GM23248 (cell line): ENCODE measurements around the gene GNPDA1. TPM values are rescaled to one million over a fixed set of nuclear protein-coding genes. Genes with fewer than 3 reads are reported as not detected.
"Not testable (repeated sequence)": the region's sequence is repeated elsewhere in the genome, so short reads cannot be mapped to it uniquely, and the experiment has no call there.

ENCODE experiments used
- DNase-seq: peaks from one replicate; pipeline ENCODE4 v3.0.0-alpha.2; 2015
- H2AFZ ChIP-seq: fragments of 200-600 bp; sonication (generic); 2 replicates; pipeline ENCODE4 v1.6.1; 2016; ENCODE audit warnings: antibody characterized with exemption
- H3F3A ChIP-seq: fragments of 200-600 bp; sonication (generic); 2 replicates; pipeline ENCODE4 v1.6.1; 2016; ENCODE audit warnings: mild to moderate bottlenecking, antibody characterized with exemption, mixed run types; ENCODE audit not compliant: insufficient read depth
- H3K27ac ChIP-seq: fragments of 200-600 bp; sonication (generic); 2 replicates; pipeline ENCODE4 v1.5.1; 2016; ENCODE audit warnings: mild to moderate bottlenecking
- H3K27me3 ChIP-seq: fragments of 200-600 bp; sonication (generic); replicated peaks from 2 replicates; pipeline ENCODE4 v1.6.1; 2016; ENCODE audit warnings: mild to moderate bottlenecking; ENCODE audit not compliant: insufficient read depth
- H3K36me3 ChIP-seq: fragments of 200-600 bp; sonication (generic); 2 replicates; pipeline ENCODE4 v1.6.1; 2016; ENCODE audit warnings: low read depth, mild to moderate bottlenecking
- H3K4me1 ChIP-seq: fragments of 200-600 bp; sonication (generic); 2 replicates; pipeline ENCODE4 v1.6.1; 2016; ENCODE audit warnings: mild to moderate bottlenecking; ENCODE audit not compliant: insufficient read depth
- H3K4me2 ChIP-seq: fragments of 200-600 bp; sonication (generic); one replicate; pipeline ENCODE4 v1.6.1; 2016; ENCODE audit warnings: mild to moderate bottlenecking; ENCODE audit not compliant: unreplicated experiment
- H3K4me3 ChIP-seq: fragments of 200-600 bp; sonication (generic); 2 replicates; pipeline ENCODE4 v1.5.1; 2016; ENCODE audit warnings: mild to moderate bottlenecking
- H3K79me2 ChIP-seq: fragments of 200-600 bp; sonication (generic); 2 replicates; pipeline ENCODE4 v1.6.1; 2016; ENCODE audit warnings: mild to moderate bottlenecking; ENCODE audit not compliant: insufficient read depth
- H3K9ac ChIP-seq: fragments of 200-600 bp; sonication (generic); 2 replicates; pipeline ENCODE4 v1.6.1; 2016; ENCODE audit warnings: mild to moderate bottlenecking
- H3K9me2 ChIP-seq: fragments of 200-600 bp; sonication (generic); 2 replicates; pipeline ENCODE4 v1.6.1; 2016; ENCODE audit warnings: mixed run types, mild to moderate bottlenecking, moderate library complexity; ENCODE audit not compliant: insufficient read depth
- H3K9me3 ChIP-seq: fragments of 200-600 bp; sonication (generic); one replicate; pipeline ENCODE4 v1.6.1; 2017; ENCODE audit warnings: low read depth
- H4K20me1 ChIP-seq: fragments of 200-600 bp; sonication (generic); 2 replicates; pipeline ENCODE4 v1.6.0; 2016; ENCODE audit not compliant: insufficient read depth
- EZH2 ChIP-seq: fragments of 200-600 bp; sonication (generic); IDR thresholded peaks from 2 replicates; pipeline ENCODE4 v1.6.1; 2018; ENCODE audit warnings: antibody characterized with exemption, mild to moderate bottlenecking; ENCODE audit not compliant: insufficient read depth, poor library complexity, severe bottlenecking
- EZH2phosphoT487 ChIP-seq: fragments of 200-600 bp; sonication (generic); IDR thresholded peaks from 2 replicates; pipeline ENCODE4 v1.6.1; 2018; ENCODE audit warnings: antibody characterized with exemption, moderate library complexity, mild to moderate bottlenecking, low read depth; ENCODE audit not compliant: insufficient read depth
- WGBS, 2 experiments: methylation state at CpG; one replicate each; pipeline ENCODE4 v1.1.6; 2015 to 2017; ENCODE audit warnings: low lambda C conversion rate in 2 of 2, low coverage in 1 of 2; ENCODE audit errors: missing lambda C conversion rate in 2 of 2; 5-methylcytosine and 5-hydroxymethylcytosine counted together
- in situ Hi-C: fragments of 300-500 bp; cut with MboI; formaldehyde crosslinking; loops from 2 replicates; pipeline ENCODE4 v1.15.0; 2020
- polyA plus RNA-seq: library from polyadenylated mRNA; unstranded; fragments of >200 nt; fragmentation: Nextera tagmentation; extraction: Ambion mirVana; gene quantifications from 2 replicates; pipeline ENCODE4 v1.2.1, GENCODE V29; 2016
- total RNA-seq: library from RNA; depleted of rRNA; stranded (reverse); fragments of >200 nt; shearing (Covaris generic); gene quantifications from 2 replicates; pipeline ENCODE4 v1.2.3, GENCODE V29; 2014

GNPDA1 gene
- total and polyA plus RNA-seq, 2 experiments from 2014 or later: 27.6 to 28.7 TPM

DNA sequence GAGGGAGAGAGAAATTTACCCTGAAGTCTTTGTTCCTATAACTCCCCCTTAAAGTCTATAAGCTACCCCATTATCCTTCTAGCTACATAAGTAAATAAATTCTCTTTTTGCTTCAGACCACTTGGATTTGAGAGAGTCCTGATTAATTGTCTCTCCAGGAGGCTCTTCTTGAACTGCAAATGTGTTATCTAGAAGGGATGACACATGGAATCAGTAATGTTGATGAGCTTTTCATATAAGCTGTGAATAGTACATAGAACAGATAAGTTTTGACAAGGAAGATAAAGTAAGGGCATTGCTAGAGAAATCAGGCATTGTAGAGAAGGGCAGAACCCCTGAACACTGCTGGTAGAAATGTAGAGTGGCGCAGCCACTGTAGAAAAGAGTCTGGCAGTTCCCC, 42.5 kb upstream of the GNPDA1 start:
- H3K27ac ChIP-seq: no peak overlapping the region
- WGBS, 2 experiments: 91 to 93% methylated on average over 1 of the region's 1 CpG
- no peak overlapping the region for H3K9ac ChIP-seq
- H3K36me3 ChIP-seq: no peaks in the 10 kb centered on the region
- no peaks in the 10 kb centered on the region for H3K9me2 ChIP-seq
- H3K27me3 ChIP-seq: no peaks in the 10 kb centered on the region
- H3F3A ChIP-seq: peaks cover 16% of the 10 kb centered on the region
- no peak for DNase-seq
- no peaks in the 10 kb centered on the region for H3K9me3 ChIP-seq
- peaks cover 24% of the 10 kb centered on the region for H3K4me1 ChIP-seq
- H3K4me2 ChIP-seq: no peak overlapping the region
- in situ Hi-C loops: no loop called here
- H2AFZ ChIP-seq: no peak overlapping the region
- TF ChIP-seq EZH2 (no peak), EZH2phosphoT487 (no peak)
- no peaks in the 10 kb centered on the region for H3K79me2 ChIP-seq
- H4K20me1 ChIP-seq: no peaks in the 10 kb centered on the region
- no peak overlapping the region for H3K4me3 ChIP-seq

DNA sequence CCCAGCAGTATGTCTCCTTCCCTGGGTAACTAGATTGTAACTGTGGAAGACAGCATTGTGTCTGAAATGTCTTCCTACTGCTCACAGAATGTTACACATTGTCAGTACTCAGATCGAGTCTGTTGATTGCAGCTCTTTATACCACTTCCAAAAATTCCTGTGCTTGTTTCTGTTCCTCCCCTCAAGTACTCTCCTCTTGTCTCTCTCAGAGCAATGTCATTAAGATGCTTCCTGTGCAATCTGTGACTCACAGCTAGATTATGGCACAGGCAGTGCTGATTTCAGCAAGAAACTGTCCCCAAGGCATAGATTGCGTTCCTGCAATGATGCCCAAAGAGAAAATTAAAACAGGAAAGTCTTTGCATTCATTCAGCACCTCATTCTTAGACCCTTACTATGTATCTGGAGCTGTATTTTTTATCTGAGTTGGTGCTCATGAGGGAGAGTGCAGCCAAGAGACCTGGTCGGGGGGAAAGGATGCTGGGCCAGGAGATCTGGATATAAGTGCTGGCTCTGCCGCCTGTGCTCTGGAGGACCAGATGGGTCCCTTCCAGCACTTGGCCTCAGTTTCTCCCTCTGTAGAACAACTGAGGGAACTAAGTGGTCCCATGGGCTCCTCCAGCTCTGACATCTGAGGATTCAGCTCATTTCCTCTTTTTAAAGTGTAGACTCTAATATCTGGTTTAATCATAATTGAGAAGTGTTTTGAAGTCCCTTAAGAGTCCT, 40.8 kb upstream of the GNPDA1 start:
- Histone ChIP-seq H3F3A (peaks cover 16% of the 10 kb centered on the region), H3K27me3 (no peaks in the 10 kb centered on the region), H3K79me2 (no peaks in the 10 kb centered on the region), H3K9ac (no peak overlapping the region), H3K4me1 (peaks cover 21% of the 10 kb centered on the region), H4K20me1 (no peaks in the 10 kb centered on the region), H3K4me2 (peak overlapping the region; percentile 73), H3K36me3 (no peaks in the 10 kb centered on the region), H3K9me2 (no peaks in the 10 kb centered on the region), H3K9me3 (no peaks in the 10 kb centered on the region), H3K4me3 (peak overlapping the region; percentile 6; the same call in 1 of the 2 replicates), H2AFZ (peak overlapping the region; percentile 61), H3K27ac (peak overlapping the region; percentile 14; the same call in 1 of the 2 replicates)
- DNase-seq: peak; percentile 72
- in situ Hi-C loops: no loop called here
- 1% methylated on average over 4 of the region's 4 CpGs for WGBS, 2 experiments
- TF ChIP-seq EZH2 (no peak), EZH2phosphoT487 (no peak)

DNA sequence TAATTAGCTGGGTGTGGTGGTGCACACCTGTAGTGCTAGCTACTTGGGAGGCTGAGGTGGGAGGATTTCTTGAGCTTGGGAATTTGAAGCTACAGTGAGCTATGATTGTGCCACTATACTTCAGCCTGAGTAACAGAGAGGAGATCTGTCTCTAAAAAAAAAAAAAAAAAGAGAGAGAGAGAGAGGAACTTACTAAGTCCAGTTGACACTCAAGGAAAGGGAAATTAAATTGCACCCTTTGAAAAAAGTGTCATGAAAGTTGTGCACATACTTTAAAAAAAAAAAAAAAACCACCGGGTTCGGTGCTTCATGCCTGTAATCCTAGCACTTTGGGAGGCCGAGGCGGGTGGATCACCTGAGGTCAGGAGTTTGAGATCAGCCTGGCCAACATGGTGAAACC, 39.2 kb upstream of the GNPDA1 start:
- in situ Hi-C loops, DNase-seq, H3K79me2 ChIP-seq, H3K4me3 ChIP-seq, H3K9me3 ChIP-seq, H3K27me3 ChIP-seq, H3K27ac ChIP-seq, H3K9me2 ChIP-seq, H3K36me3 ChIP-seq, H3K4me2 ChIP-seq, H4K20me1 ChIP-seq, H2AFZ ChIP-seq, H3K9ac ChIP-seq: not testable (repeated sequence)
- Histone ChIP-seq H3K4me1 (peaks cover 14% of the 10 kb centered on the region), H3F3A (peaks cover 16% of the 10 kb centered on the region)
- WGBS, 2 experiments: 96 to 97% methylated on average over 4 of the region's 4 CpGs

DNA sequence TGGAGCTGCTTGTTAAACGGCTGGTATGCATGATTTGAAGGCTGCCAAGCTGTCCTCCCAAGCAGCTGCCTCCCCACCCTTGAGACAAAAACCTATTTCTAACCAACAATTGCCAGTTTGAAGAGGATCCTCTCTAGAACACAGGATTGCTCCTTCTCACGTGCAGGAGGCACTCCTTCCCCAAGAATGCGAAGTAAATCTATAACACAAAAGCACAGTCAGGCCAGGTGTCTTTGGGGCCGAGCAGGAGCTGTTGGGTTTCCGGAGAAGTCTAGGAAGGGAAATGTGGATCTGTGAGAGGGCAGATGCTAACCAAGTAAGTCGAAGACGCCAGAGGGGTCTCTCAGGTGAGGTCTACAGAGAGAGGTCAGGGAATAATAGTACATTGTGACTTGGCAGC, 35.4 kb upstream of the GNPDA1 start:
- DNase-seq: no peak
- Histone ChIP-seq H4K20me1 (no peaks in the 10 kb centered on the region), H3K79me2 (no peaks in the 10 kb centered on the region), H3K9me2 (no peaks in the 10 kb centered on the region), H3K9me3 (no peaks in the 10 kb centered on the region), H3K27me3 (no peaks in the 10 kb centered on the region), H3K4me1 (peaks cover 5% of the 10 kb centered on the region), H3K9ac (no peak overlapping the region), H2AFZ (no peak overlapping the region), H3F3A (peaks cover 4% of the 10 kb centered on the region), H3K27ac (no peak overlapping the region), H3K4me3 (no peak overlapping the region), H3K4me2 (no peak overlapping the region), H3K36me3 (no peaks in the 10 kb centered on the region)
- WGBS, 2 experiments: 62 to 66% methylated on average over 7 of the region's 7 CpGs
- in situ Hi-C loops: no loop called here
- TF ChIP-seq EZH2phosphoT487: no peak
- TF ChIP-seq EZH2: no peak
